Right lobe of liver (tissue), 4 donors: Measurements from ENCODE around the gene CSF1R.

Experiments used
- CTCF ChIP-seq, 4 donors: fragments of 200-600 bp in 3 of 4; fragments of 450-650 bp in 1 of 4; IDR thresholded peaks; one replicate each; pipeline versions ENCODE4 v1.5.1 to v1.8.0; 2016 to 2022; ENCODE audit warnings: antibody characterized with exemption in 4 of 4, mild to moderate bottlenecking in 2 of 4
- POLR2A ChIP-seq: fragments of 450-650 bp; IDR thresholded peaks from one replicate; pipeline ENCODE4 v1.6.1; 2017; ENCODE audit warnings: antibody characterized with exemption, mild to moderate bottlenecking
- donor health status: DM: no; HTN: no; CAD: no.
- donor health status: DM: no; HTN: no; CAD: no.
- donor health status: DM: no; HTN: yes; CAD: no.

GRCh38 chr5:150015415-150015814, 70.9 kb downstream of the CSF1R start:
- TF ChIP-seq CTCF (IDR thresholded peaks at IDR 0.05) (no peak), POLR2A (no peak)
